ENCODE results near the gene OCLN. TPM values are rescaled to one million over a fixed set of nuclear protein-coding genes. Genes with fewer than 3 reads are reported as not detected.

Gene OCLN
- total RNA-seq, 1 donor from 2014 or later = 15.3 TPM

- no peak overlapping the region for H3K9ac ChIP-seq (ENCODE audit: low read length)
- no peak overlapping the region for H2AFZ ChIP-seq (ENCODE audit: low read depth, low read length)
- peak overlapping the region; percentile 32 for H3K4me2 ChIP-seq (ENCODE audit: low read length)
- no peaks in the 10 kb centered on the region for H3K27me3 ChIP-seq (ENCODE audit: insufficient read depth, low read length)
- H3K27ac Mint-ChIP-seq (ENCODE audit: unreplicated experiment) = no peak overlapping the region
- H3K9me3 ChIP-seq (ENCODE audit: insufficient read depth, low read depth, low read length) = no peaks in the 10 kb centered on the region
- H3K36me3 ChIP-seq (ENCODE audit: insufficient read depth, low read length) = no peaks in the 10 kb centered on the region
- peaks cover 15% of the 10 kb centered on the region for H3K4me1 Mint-ChIP-seq (ENCODE audit: low read depth, unreplicated experiment)
- H3K4me1 ChIP-seq (ENCODE audit: insufficient read depth, low read length) = peaks cover 24% of the 10 kb centered on the region
- no peaks in the 10 kb centered on the region for H3K79me2 ChIP-seq (ENCODE audit: insufficient read depth, low read length)
- DNase-seq (ENCODE audit: low read depth) (no peak), FAIRE-seq (no peak)
- TF ChIP-seq CTCF (IDR thresholded peaks at IDR 0.05; ENCODE audit: insufficient read depth, low read depth, low read length) (no peak), EZH2 (IDR thresholded peaks at IDR 0.05; ENCODE audit: insufficient read depth, low read length) (no peak)
- H3K4me3 ChIP-seq (ENCODE audit: insufficient read depth, low read depth, low read length) = no peak overlapping the region
- H3K4me3 Mint-ChIP-seq (ENCODE audit: unreplicated experiment) = no peak overlapping the region
- H3K36me3 Mint-ChIP-seq (ENCODE audit: low read depth, unreplicated experiment) = no peaks in the 10 kb centered on the region
- no peaks in the 10 kb centered on the region for H3K9me3 Mint-ChIP-seq (ENCODE audit: unreplicated experiment)
- no peaks in the 10 kb centered on the region for H3K27me3 Mint-ChIP-seq (ENCODE audit: low read depth, unreplicated experiment)
- H4K20me1 ChIP-seq (ENCODE audit: insufficient read depth, low read length) = no peaks in the 10 kb centered on the region
- no peak overlapping the region for H3K27ac ChIP-seq (ENCODE audit: low read depth, low read length)
Measured at GRCh38 chr5:69516769-69517168, 24.2 kb downstream of the OCLN start.

- no peaks in the 10 kb centered on the region for H3K27me3 ChIP-seq (ENCODE audit: insufficient read depth, low read length)
- no peaks in the 10 kb centered on the region for H3K36me3 ChIP-seq (ENCODE audit: insufficient read depth, low read length)
- no peak overlapping the region for H3K4me3 Mint-ChIP-seq (ENCODE audit: unreplicated experiment)
- FAIRE-seq (no peak), DNase-seq (ENCODE audit: low read depth) (peak; percentile 52)
- H3K27ac Mint-ChIP-seq (ENCODE audit: unreplicated experiment) = no peak overlapping the region
- no peaks in the 10 kb centered on the region for H4K20me1 ChIP-seq (ENCODE audit: insufficient read depth, low read length)
- no peaks in the 10 kb centered on the region for H3K9me3 Mint-ChIP-seq (ENCODE audit: unreplicated experiment)
- H3K4me1 Mint-ChIP-seq (ENCODE audit: low read depth, unreplicated experiment) = peaks cover 9% of the 10 kb centered on the region
- peaks cover 18% of the 10 kb centered on the region for H3K4me1 ChIP-seq (ENCODE audit: insufficient read depth, low read length)
- no peak overlapping the region for H2AFZ ChIP-seq (ENCODE audit: low read depth, low read length)
- no peak overlapping the region for H3K27ac ChIP-seq (ENCODE audit: low read depth, low read length)
- H3K36me3 Mint-ChIP-seq (ENCODE audit: low read depth, unreplicated experiment) = no peaks in the 10 kb centered on the region
- peak overlapping the region; percentile 54 for H3K4me2 ChIP-seq (ENCODE audit: low read length)
- H3K27me3 Mint-ChIP-seq (ENCODE audit: low read depth, unreplicated experiment) = no peaks in the 10 kb centered on the region
- TF ChIP-seq CTCF (IDR thresholded peaks at IDR 0.05; ENCODE audit: insufficient read depth, low read depth, low read length) = no peak
- TF ChIP-seq EZH2 (IDR thresholded peaks at IDR 0.05; ENCODE audit: insufficient read depth, low read length) = no peak
- H3K79me2 ChIP-seq (ENCODE audit: insufficient read depth, low read length) = no peaks in the 10 kb centered on the region
- no peaks in the 10 kb centered on the region for H3K9me3 ChIP-seq (ENCODE audit: insufficient read depth, low read depth, low read length)
- no peak overlapping the region for H3K4me3 ChIP-seq (ENCODE audit: insufficient read depth, low read depth, low read length)
- H3K9ac ChIP-seq (ENCODE audit: low read length) = no peak overlapping the region
Measured at GRCh38 chr5:69517763-69518212, 25.2 kb downstream of the OCLN start.

DNA sequence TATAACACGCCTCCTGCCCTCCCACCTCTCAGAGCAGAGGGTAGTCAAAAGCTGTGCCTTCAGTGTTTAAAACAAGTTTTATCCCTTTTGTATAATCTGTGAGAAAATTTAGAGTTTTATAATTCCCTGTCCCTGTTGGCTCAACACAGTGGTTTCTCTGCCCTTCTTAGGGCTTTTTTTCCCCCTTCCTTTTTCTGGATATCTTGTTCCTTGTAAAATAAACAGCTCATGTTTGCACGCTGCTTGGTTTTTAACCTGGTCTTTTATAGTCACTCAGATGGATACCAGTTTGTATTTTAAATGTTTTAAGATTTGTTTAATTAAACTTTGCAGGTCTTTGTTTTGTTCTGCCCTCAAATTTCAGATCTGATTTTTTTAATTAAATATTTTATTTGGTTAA is 26.7 kb downstream of the OCLN start:
- Histone ChIP-seq H3K9ac (ENCODE audit: low read length) (no peak overlapping the region), H3K4me2 (ENCODE audit: low read length) (no peak overlapping the region), H3K27ac (ENCODE audit: low read depth, low read length) (no peak overlapping the region), H3K4me3 (ENCODE audit: insufficient read depth, low read depth, low read length) (no peak overlapping the region), H3K79me2 (ENCODE audit: insufficient read depth, low read length) (no peaks in the 10 kb centered on the region), H4K20me1 (ENCODE audit: insufficient read depth, low read length) (no peaks in the 10 kb centered on the region), H3K36me3 (ENCODE audit: insufficient read depth, low read length) (no peaks in the 10 kb centered on the region), H2AFZ (ENCODE audit: low read depth, low read length) (no peak overlapping the region), H3K4me1 (ENCODE audit: insufficient read depth, low read length) (peaks cover 10% of the 10 kb centered on the region), H3K27me3 (ENCODE audit: insufficient read depth, low read length) (no peaks in the 10 kb centered on the region), H3K9me3 (ENCODE audit: insufficient read depth, low read depth, low read length) (no peaks in the 10 kb centered on the region)
- H3K27me3 Mint-ChIP-seq (ENCODE audit: low read depth, unreplicated experiment) = no peaks in the 10 kb centered on the region
- no peak for DNase-seq (ENCODE audit: low read depth)
- TF ChIP-seq EZH2 (IDR thresholded peaks at IDR 0.05; ENCODE audit: insufficient read depth, low read length) (no peak), CTCF (IDR thresholded peaks at IDR 0.05; ENCODE audit: insufficient read depth, low read depth, low read length) (no peak)
- no peaks in the 10 kb centered on the region for H3K36me3 Mint-ChIP-seq (ENCODE audit: low read depth, unreplicated experiment)
- H3K27ac Mint-ChIP-seq (ENCODE audit: unreplicated experiment) = no peak overlapping the region
- no peak for FAIRE-seq
- no peaks in the 10 kb centered on the region for H3K9me3 Mint-ChIP-seq (ENCODE audit: unreplicated experiment)
- peaks cover 5% of the 10 kb centered on the region for H3K4me1 Mint-ChIP-seq (ENCODE audit: low read depth, unreplicated experiment)
- H3K4me3 Mint-ChIP-seq (ENCODE audit: unreplicated experiment) = no peak overlapping the region

Measured in astrocyte (in vitro differentiated cells and primary cell).